Retinal pigment epithelial cell (primary cell): ENCODE measurements around the gene PRAMEF1.

ENCODE experiments used
- DNase-seq: peaks from one replicate; pipeline ENCODE4 v3.0.0-alpha.2; 2010; ENCODE audit warnings: low read depth
- H3K4me3 ChIP-seq: 2 replicates; pipeline ENCODE4 v1.5.1; 2011; ENCODE audit warnings: mild to moderate bottlenecking, low read length, control low read depth, moderate library complexity
- TF ChIP-seq, protein P1 (sequence below): conservative IDR thresholded peaks from 2 replicates; pipeline ENCODE4 v1.5.1; 2011; ENCODE audit warnings: low read depth, low read length, control low read depth, inconsistent platforms

The PRAMEF1 gene

DNA sequence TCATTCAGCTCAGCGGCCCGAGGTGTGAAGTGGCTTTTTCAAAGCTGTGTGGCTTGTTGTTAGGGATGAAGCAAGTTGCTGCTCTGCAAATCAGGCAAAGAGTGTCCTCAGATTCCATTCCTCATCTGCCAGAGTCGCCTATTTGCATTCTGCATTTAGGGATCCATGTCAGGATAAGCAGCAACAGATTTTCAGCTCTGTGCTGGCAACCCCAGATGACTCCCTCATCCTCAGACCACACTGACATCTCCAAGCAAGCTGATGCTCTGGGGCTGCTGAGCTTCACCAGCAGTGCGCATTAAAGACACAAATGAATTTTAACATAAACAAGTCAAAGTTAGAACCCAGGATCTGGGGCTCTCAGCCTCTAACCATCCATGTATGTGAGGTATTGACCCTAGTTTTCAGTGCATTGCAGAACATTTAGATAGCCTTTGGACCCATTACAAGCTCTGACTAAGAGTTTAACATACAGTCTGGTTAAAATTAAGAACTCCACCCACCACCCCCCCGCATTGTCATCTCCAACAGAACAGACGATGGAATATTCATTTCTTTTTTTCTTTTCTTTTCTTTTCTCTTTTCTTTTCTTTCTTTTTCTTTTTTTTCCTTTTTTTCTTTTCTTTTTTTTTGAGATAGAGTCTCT is 34.3 kb upstream of the PRAMEF1 start:
- DNase-seq, result no peak
- TF ChIP-seq, protein P1, sequence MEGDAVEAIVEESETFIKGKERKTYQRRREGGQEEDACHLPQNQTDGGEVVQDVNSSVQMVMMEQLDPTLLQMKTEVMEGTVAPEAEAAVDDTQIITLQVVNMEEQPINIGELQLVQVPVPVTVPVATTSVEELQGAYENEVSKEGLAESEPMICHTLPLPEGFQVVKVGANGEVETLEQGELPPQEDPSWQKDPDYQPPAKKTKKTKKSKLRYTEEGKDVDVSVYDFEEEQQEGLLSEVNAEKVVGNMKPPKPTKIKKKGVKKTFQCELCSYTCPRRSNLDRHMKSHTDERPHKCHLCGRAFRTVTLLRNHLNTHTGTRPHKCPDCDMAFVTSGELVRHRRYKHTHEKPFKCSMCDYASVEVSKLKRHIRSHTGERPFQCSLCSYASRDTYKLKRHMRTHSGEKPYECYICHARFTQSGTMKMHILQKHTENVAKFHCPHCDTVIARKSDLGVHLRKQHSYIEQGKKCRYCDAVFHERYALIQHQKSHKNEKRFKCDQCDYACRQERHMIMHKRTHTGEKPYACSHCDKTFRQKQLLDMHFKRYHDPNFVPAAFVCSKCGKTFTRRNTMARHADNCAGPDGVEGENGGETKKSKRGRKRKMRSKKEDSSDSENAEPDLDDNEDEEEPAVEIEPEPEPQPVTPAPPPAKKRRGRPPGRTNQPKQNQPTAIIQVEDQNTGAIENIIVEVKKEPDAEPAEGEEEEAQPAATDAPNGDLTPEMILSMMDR, result no peak
- H3K4me3 ChIP-seq, result no peak overlapping the region

DNA sequence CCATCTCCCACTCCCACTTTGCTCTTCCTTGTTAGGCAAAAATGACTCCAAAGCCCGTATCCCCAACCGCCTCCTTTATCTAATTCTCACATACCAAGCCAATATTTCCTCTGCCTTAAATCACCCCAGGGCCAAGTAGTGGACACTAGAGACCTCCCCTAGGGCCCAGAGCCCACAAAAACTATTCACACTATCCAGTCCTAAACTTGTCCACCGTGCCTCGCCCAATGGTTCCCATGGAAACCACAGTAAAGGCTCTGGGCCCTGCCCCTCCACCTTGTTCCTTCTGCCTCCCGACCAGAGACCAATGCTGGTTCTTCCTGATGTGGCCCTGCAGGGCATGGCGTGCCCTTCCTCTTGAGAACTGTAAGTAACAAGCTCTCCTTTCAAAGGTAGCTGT is 33.4 kb upstream of the PRAMEF1 start:
- H3K4me3 ChIP-seq, result no peak overlapping the region
- TF ChIP-seq, protein P1, result no peak
- DNase-seq, result no peak

DNA sequence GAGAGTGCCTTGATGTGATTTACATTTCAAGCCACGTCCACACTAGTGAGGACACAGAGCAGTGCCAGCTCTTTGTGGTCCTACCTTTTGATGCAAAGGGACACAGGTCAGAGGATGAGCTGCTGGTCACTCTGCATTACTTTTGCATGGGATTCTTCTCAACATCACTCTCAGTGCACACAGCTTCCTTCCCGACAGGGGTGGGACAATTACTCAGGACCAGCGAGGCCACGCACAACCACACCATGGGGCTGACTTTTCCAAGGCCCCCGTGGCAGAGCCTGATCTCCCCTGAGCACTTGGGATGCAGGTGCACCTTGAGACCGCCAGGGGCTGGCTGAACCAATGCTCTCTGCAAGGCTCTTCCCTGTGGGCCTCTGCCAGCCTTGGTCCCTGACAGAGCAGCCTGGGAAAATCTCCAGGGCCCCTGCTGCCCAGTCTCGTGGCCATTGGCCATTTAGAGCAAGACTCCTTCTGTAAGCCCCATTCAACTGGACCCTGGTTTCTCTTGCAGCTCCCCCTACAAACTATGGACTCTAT is 30.9 kb upstream of the PRAMEF1 start:
- no peak for DNase-seq
- no peak overlapping the region for H3K4me3 ChIP-seq
- TF ChIP-seq, protein P1, result no peak

DNA sequence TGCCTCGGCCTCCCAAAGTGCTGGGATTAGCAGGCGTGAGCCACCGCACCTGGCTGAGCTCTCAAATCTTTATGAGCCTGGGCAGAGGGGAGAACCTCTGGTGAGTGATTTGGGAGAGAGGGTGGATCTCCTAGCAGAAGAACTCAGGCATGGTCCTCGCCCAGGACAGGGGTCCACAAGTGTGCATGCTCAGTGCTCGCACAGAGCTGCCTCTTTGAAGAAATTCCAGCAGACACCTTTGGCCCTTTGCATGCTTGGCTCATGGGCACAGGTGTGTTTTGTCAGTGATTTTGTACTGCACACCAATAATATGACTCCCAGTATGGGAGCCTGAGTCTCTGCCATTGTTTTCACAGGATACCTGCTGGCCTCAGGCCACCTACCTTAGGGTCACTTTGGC is 29.4 kb upstream of the PRAMEF1 start:
- no peak for DNase-seq
- TF ChIP-seq, protein P1, result no peak
- H3K4me3 ChIP-seq, result no peak overlapping the region

DNA sequence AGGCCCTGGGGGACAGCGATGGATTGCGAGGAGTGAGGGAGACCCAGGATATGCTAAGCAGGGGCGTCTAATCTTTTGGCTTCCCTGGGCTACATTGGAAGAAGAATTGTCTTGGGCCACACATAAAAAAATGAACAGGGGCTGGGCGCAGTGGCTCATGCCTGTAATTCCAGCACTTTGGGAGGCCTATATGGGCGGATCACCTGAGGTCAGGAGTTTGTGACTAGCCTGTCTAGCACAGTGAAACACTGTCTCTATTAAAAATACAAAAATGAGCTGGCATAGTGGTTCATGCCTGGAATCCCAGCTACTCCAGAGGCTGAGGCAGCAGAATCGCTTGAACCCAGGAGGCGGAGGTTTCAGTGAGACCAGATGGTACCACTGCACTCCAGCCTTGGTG is 28.4 kb upstream of the PRAMEF1 start:
- no peak overlapping the region for H3K4me3 ChIP-seq
- DNase-seq, result no peak
- TF ChIP-seq, protein P1, result no peak

DNA sequence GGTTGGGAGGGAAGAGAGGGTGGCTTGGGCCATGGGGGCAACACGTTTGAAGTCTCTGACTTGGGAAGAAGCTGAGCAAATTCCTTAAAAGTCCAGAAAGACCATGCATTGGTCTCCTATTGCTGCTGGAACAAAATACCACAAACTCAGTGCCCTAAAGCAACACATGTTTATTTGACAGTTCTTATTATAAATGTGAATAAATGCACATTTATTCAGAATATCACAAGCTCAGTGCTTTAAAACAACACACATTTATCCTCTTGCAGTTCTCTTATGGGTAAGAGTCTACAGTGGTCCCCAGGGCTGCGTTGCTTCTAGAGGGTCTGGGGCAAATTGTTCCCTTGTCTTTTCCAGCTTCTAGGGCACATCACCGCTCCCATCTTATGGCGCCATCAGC is 27.7 kb upstream of the PRAMEF1 start:
- TF ChIP-seq, protein P1, result no peak
- H3K4me3 ChIP-seq, result no peak overlapping the region

DNA sequence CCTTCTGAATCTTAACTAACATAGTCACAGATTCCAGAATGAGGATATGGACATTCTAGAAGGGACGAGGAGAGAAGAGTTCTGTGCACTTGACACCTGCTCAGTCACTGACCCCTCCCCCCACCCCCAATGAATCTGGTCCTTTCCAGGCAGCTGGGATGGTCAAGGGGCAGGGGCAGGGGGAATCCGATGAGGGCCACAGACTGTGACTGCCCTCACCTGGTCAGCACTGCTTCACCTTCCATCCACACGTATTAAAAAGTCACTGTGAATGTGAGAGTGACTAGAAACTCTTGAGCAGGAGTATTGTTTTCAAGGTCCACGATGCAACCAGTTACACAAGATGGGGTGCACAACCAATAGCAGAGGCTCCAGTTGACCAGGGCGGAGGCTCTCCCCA is 27.2 kb upstream of the PRAMEF1 start:
- DNase-seq, result no peak
- TF ChIP-seq, protein P1, result no peak
- H3K4me3 ChIP-seq, result no peak overlapping the region

More for the DNA sequence above, 27.7 kb upstream of the PRAMEF1 start:
- DNase-seq, result no peak
